SH-SY5Y (cell line): ENCODE measurements around the gene CAV1.

Experiments used
- GATA2 ChIP-seq: IDR thresholded peaks from 2 replicates; pipeline ENCODE4 v1.6.1; 2011; ENCODE audit warnings: mild to moderate bottlenecking, low read depth, low read length
- GATA3 ChIP-seq: IDR thresholded peaks from 2 replicates; pipeline ENCODE4 v1.6.1; 2011; ENCODE audit warnings: low read depth, mild to moderate bottlenecking, low read length, moderate library complexity

DNA sequence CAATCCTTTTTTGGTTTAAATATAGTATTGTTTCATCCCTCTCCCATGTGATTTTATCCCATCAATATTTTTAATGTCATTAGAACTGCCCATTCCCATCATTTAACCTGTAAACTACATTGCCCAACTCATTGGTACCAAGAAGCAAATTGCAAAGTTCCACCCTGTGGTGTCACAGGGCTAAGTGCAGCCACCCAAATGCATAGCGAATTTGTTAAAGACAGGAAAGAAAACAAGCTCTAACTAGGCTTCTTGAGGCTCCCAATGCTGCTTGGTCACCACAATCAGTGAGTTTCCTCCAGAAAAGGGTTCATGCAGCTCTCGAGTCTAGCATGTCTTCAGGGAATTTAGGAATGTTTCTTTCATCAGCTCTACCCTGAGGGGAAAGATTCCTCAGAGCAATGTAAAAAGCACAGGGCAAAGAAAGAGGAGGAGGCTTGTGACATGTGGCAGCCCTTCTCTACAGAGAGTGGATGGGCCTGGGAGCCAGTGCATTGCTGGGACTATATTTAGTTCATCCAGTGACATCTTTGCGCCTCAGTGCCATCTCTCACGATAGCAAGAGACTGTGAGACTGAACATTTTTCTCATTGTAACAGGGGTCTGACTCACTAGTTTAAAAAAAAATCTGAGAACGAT lies 58.1 kb downstream of the CAV1 start:
- no peak for TF ChIP-seq GATA2
- no peak for TF ChIP-seq GATA3
